ENCODE results near the gene TAS1R1.

GRCh38 chr1:6627841-6628545 is 72.9 kb downstream of the TAS1R1 start:
- TF ChIP-seq EZH2phosphoT487 (IDR thresholded peaks at IDR 0.05; ENCODE audit: insufficient read depth, low read depth) (no peak), EZH2 (IDR thresholded peaks at IDR 0.05; ENCODE audit: insufficient read depth, poor library complexity, severe bottlenecking) (no peak)
